ENCODE results near the gene FAM169A.
A peak's percentile ranks its signal among the peaks of the same experiment; 100 is the strongest.
"Not testable (repeated sequence)": the region's sequence is repeated elsewhere in the genome, so short reads cannot be mapped to it uniquely, and the experiment has no call there.

The FAM169A gene

DNA sequence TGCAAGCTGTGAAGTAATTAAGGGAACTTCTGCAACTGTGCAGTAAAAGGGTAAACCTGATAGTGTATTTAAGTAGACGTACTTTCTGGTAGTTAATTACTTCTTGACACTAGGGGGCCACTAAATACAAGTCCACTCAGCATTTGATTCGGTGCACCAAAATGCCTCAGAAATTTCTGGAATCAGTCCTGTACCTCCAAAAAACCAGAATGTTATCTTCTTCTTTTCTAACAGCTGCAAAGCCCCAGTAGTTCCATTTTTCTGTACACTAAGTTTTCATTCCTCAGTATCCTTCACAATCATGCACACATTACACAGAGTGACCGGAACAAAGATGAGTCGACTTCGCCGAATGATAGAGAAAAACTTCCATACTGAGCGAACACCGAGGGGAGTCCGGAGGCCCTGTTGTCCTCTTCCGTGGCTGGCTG lies 99.8 kb downstream of the FAM169A start:
- Histone ChIP-seq H3K27me3 (ENCODE audit: control insufficient read depth in 2 of 2, insufficient read depth in 2 of 2, low read length in 2 of 2) (no peaks in the 10 kb centered on the region), H3K9me3 (ENCODE audit: control insufficient read depth in 2 of 2, low read length in 2 of 2) (no peaks in the 10 kb centered on the region), H3K4me1 (ENCODE audit: control insufficient read depth in 2 of 2, insufficient read depth in 2 of 2, low read length in 2 of 2) (peaks cover 20 to 21% of the 10 kb centered on the region in 2 donors), H3K4me3 (ENCODE audit: low read length in 2 of 2) (peak overlapping the region; percentile 95 to 97), H3K27ac (ENCODE audit: low read depth in 2 of 2, low read length in 2 of 2) (peak overlapping the region; percentile 76 to 77), H3K9ac (ENCODE audit: low read depth in 1 of 2, low read length in 2 of 2) (peak overlapping the region; percentile 82 to 87), H3K36me3 (ENCODE audit: control insufficient read depth in 2 of 2, insufficient read depth in 2 of 2, low read length in 2 of 2) (peaks cover 15 to 26% of the 10 kb centered on the region in 2 donors)

DNA sequence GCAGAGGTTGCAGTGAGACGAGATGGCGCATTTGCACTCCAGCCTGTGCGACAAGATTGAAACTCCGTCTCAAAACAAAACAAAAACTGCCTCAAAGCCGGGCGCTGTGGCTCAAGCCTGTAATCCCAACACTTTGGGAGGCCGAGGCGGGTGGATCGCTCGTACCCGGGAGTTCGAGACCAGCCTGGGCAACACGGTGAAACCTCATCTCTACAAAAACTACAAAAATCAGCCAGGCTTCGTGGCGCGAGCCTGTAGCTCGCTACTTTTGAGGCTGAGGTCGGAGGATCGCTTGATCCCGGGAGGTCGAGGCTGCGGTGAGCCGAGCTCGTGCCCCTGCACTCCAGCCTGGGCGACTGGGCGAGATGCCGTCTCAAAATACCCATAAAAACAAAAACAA lies 100.3 kb downstream of the FAM169A start:
- no peak overlapping the region for H3K27ac ChIP-seq (ENCODE audit: low read depth in 2 of 2, low read length in 2 of 2)

DNA sequence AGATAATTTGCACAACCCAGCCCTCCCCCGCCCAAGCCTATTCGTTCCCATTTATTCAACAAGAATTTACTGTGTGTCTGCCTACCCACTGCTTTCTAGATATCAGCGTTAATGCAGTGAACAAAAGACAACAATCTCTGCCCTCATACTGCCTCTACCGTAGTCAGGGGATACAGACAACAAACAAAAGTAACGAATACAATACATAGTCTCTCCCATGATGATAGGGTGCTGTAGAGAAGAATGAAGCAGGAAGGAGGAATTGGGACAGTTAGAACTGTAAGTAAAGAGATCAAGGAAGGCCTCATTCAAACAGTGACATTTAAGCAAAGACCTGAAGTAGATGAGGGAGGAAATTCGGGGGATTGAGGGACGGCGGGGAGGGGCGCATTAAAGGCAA lies 101.0 kb downstream of the FAM169A start:
- peak overlapping the region in 1 of 2 donors; percentile 97 for H3K4me3 ChIP-seq (ENCODE audit: low read length in 2 of 2)

More for the DNA sequence above, 100.3 kb downstream of the FAM169A start:
- Histone ChIP-seq H3K4me1 (ENCODE audit: control insufficient read depth in 2 of 2, insufficient read depth in 2 of 2, low read length in 2 of 2) (peaks cover 20 to 21% of the 10 kb centered on the region in 2 donors), H3K9me3 (ENCODE audit: control insufficient read depth in 2 of 2, low read length in 2 of 2) (no peaks in the 10 kb centered on the region), H3K4me3 (ENCODE audit: low read length in 2 of 2) (peak overlapping the region; percentile 95 to 97), H3K27me3 (ENCODE audit: control insufficient read depth in 2 of 2, insufficient read depth in 2 of 2, low read length in 2 of 2) (no peaks in the 10 kb centered on the region), H3K9ac (ENCODE audit: low read depth in 1 of 2, low read length in 2 of 2) (peak overlapping the region; percentile 82 to 87), H3K36me3 (ENCODE audit: control insufficient read depth in 2 of 2, insufficient read depth in 2 of 2, low read length in 2 of 2) (peaks cover 18 to 25% of the 10 kb centered on the region in 2 donors)

DNA sequence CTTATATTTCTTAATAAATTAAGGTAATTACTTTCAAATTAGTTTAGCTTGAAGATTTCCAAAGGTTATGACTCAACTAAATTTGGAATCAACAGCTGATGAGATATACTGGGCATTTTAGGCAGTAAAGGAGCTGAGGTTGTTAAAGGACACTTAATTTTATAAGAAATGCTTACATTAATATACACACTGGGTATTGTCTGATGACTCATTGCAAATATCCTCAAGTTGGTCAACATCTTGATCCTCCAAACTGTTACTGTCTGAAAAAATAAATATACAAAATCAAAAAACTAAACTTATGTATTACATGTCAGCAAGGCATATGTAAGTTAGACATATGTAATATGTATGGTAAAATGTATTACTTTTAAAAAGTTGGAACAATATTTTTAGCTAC lies 102.7 kb downstream of the FAM169A start:
- peaks cover 15 to 22% of the 10 kb centered on the region in 2 donors for H3K36me3 ChIP-seq (ENCODE audit: control insufficient read depth in 2 of 2, insufficient read depth in 2 of 2, low read length in 2 of 2)
- H3K4me3 ChIP-seq (ENCODE audit: low read length in 2 of 2) = no peak overlapping the region
- H3K9me3 ChIP-seq (ENCODE audit: control insufficient read depth in 2 of 2, low read length in 2 of 2) = no peaks in the 10 kb centered on the region
- no peaks in the 10 kb centered on the region for H3K27me3 ChIP-seq (ENCODE audit: control insufficient read depth in 2 of 2, insufficient read depth in 2 of 2, low read length in 2 of 2)
- H3K4me1 ChIP-seq (ENCODE audit: control insufficient read depth in 2 of 2, insufficient read depth in 2 of 2, low read length in 2 of 2) = peaks cover 20 to 21% of the 10 kb centered on the region in 2 donors
- H3K27ac ChIP-seq (ENCODE audit: low read depth in 2 of 2, low read length in 2 of 2) = no peak overlapping the region
- H3K9ac ChIP-seq (ENCODE audit: low read depth in 1 of 2, low read length in 2 of 2) = no peak overlapping the region

More for the DNA sequence above, 101.0 kb downstream of the FAM169A start:
- Histone ChIP-seq H3K36me3 (ENCODE audit: control insufficient read depth in 2 of 2, insufficient read depth in 2 of 2, low read length in 2 of 2) (peaks cover 19 to 20% of the 10 kb centered on the region in 2 donors), H3K27ac (ENCODE audit: low read depth in 2 of 2, low read length in 2 of 2) (no peak overlapping the region), H3K9ac (ENCODE audit: low read depth in 1 of 2, low read length in 2 of 2) (no peak overlapping the region), H3K4me1 (ENCODE audit: control insufficient read depth in 2 of 2, insufficient read depth in 2 of 2, low read length in 2 of 2) (peaks cover 20 to 21% of the 10 kb centered on the region in 2 donors), H3K27me3 (ENCODE audit: control insufficient read depth in 2 of 2, insufficient read depth in 2 of 2, low read length in 2 of 2) (no peaks in the 10 kb centered on the region), H3K9me3 (ENCODE audit: control insufficient read depth in 2 of 2, low read length in 2 of 2) (no peaks in the 10 kb centered on the region)

DNA sequence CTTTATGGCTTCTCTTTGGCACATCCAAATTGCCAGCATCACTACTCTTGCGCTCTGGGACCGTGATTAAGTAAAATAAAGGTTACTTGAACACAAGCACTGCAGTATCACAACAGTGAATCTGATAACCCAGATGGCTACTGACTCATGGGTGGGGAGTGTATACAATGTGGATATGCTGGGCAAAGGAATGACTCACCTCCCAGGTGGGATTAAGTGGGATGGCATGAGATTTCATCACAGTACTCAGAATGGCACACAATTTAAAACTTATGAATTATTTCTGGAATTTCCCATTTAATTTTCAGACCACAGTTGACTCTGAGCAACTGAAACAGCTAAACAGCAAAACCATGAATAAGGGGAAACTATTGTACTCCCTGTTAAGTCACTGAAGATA lies 103.6 kb downstream of the FAM169A start:
- Histone ChIP-seq H3K36me3 (ENCODE audit: control insufficient read depth in 2 of 2, insufficient read depth in 2 of 2, low read length in 2 of 2) (peaks cover 20 to 26% of the 10 kb centered on the region in 2 donors), H3K4me3 (ENCODE audit: low read length in 2 of 2) (no peak overlapping the region), H3K9me3 (ENCODE audit: control insufficient read depth in 2 of 2, low read length in 2 of 2) (no peaks in the 10 kb centered on the region), H3K27me3 (ENCODE audit: control insufficient read depth in 2 of 2, insufficient read depth in 2 of 2, low read length in 2 of 2) (no peaks in the 10 kb centered on the region), H3K27ac (ENCODE audit: low read depth in 2 of 2, low read length in 2 of 2) (no peak overlapping the region), H3K4me1 (ENCODE audit: control insufficient read depth in 2 of 2, insufficient read depth in 2 of 2, low read length in 2 of 2) (peaks cover 13 to 15% of the 10 kb centered on the region in 2 donors), H3K9ac (ENCODE audit: low read depth in 1 of 2, low read length in 2 of 2) (no peak overlapping the region)

DNA sequence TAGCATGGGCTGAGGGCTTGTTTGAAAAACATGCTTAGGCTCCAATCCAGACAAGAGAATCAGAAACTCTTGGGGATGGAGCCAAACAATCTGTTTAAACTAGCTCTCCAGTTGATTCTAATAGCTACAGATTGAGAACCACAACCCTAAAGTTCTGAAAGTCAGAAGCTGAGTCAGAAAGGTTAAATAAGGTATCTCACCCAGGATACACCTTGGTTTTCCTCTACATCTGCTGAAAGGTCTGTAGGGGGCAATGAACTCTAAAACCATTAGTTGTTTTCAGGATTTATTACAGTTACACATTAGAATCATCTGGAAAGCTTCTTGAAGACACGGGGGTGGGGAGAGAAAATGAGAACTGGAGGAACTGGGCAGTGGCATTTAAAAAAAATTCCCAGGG lies 104.9 kb downstream of the FAM169A start:
- Histone ChIP-seq H3K36me3 (ENCODE audit: control insufficient read depth in 2 of 2, insufficient read depth in 2 of 2, low read length in 2 of 2) (peaks cover 30 to 34% of the 10 kb centered on the region in 2 donors), H3K4me1 (ENCODE audit: control insufficient read depth in 2 of 2, insufficient read depth in 2 of 2, low read length in 2 of 2) (peaks cover 12% of the 10 kb centered on the region in 2 donors), H3K9me3 (ENCODE audit: control insufficient read depth in 2 of 2, low read length in 2 of 2) (no peaks in the 10 kb centered on the region), H3K27me3 (ENCODE audit: control insufficient read depth in 2 of 2, insufficient read depth in 2 of 2, low read length in 2 of 2) (no peaks in the 10 kb centered on the region), H3K9ac (ENCODE audit: low read depth in 1 of 2, low read length in 2 of 2) (no peak overlapping the region), H3K27ac (ENCODE audit: low read depth in 2 of 2, low read length in 2 of 2) (no peak overlapping the region), H3K4me3 (ENCODE audit: low read length in 2 of 2) (no peak overlapping the region)

DNA sequence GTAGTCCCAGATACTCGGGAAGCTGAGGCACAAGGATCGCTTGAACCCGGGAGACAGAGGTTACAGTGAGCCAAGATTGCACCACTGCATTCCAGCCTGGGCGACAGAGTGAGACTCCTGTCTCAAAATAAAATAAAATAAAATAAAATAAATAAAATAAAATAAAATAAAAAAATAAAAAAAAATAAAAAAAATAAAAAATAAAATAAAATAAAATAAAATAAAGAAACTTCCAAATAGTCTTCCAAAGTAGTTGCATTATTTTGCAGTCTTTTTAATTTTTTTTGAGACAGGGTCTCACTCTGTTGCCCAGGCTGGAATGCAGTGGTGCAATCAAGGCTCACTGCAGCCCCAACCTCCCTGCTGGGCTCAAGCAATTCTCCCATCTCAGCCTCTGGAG lies 117.4 kb downstream of the FAM169A start:
- peaks cover 59 to 60% of the 10 kb centered on the region in 2 donors for H3K36me3 ChIP-seq (ENCODE audit: control insufficient read depth in 2 of 2, insufficient read depth in 2 of 2, low read length in 2 of 2)
- H3K27me3 ChIP-seq (ENCODE audit: control insufficient read depth in 2 of 2, insufficient read depth in 2 of 2, low read length in 2 of 2); H3K4me1 ChIP-seq (ENCODE audit: control insufficient read depth in 2 of 2, insufficient read depth in 2 of 2, low read length in 2 of 2); H3K27ac ChIP-seq (ENCODE audit: low read depth in 2 of 2, low read length in 2 of 2); H3K4me3 ChIP-seq (ENCODE audit: low read length in 2 of 2); H3K9ac ChIP-seq (ENCODE audit: low read depth in 1 of 2, low read length in 2 of 2); H3K9me3 ChIP-seq (ENCODE audit: control insufficient read depth in 2 of 2, low read length in 2 of 2): not testable (repeated sequence)

DNA sequence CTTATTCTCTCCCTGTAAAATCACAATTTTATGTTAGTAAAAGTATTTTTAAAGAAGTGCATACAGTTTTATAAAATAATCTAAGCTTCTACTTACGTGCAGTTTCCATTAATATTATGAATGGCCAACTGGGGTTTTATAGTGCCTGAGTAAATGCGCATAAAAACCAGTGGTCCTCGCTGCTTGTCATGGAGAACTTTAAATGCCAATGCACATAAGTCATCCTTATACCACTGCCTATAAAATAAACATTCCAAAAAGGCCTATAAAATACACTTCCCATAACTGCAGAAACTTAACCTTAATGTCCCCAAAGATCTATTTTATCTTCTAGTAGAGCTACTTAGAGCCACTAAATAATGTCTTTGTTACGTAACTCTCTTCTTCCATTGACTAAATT lies 127.8 kb downstream of the FAM169A start:
- H3K4me1 ChIP-seq (ENCODE audit: control insufficient read depth in 2 of 2, insufficient read depth in 2 of 2, low read length in 2 of 2) = no peaks in the 10 kb centered on the region
- no peaks in the 10 kb centered on the region for H3K9me3 ChIP-seq (ENCODE audit: control insufficient read depth in 2 of 2, low read length in 2 of 2)
- peaks cover 48 to 50% of the 10 kb centered on the region in 2 donors for H3K36me3 ChIP-seq (ENCODE audit: control insufficient read depth in 2 of 2, insufficient read depth in 2 of 2, low read length in 2 of 2)

DNA sequence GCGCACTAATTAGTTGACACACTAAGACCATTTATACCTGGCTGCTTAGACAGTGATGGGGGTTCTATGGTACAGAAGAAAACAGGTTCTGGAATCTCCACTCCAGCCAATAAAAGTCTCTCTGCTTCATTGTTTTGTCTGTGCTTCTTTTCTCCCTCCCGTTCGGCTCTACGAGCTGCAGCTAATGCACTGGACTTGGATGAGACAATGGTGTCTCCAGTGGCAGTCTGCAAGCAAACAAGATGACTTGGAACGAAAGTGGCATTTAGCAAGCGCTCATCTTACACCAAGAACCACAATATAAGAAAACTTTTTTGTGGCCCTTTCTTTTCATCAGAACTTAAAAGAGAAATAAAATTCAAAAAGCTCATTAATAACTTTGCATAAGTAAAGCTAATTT lies 129.4 kb downstream of the FAM169A start:
- H3K4me1 ChIP-seq (ENCODE audit: control insufficient read depth in 2 of 2, insufficient read depth in 2 of 2, low read length in 2 of 2) = no peaks in the 10 kb centered on the region
- H3K36me3 ChIP-seq (ENCODE audit: control insufficient read depth in 2 of 2, insufficient read depth in 2 of 2, low read length in 2 of 2) = peaks cover 45 to 52% of the 10 kb centered on the region in 2 donors

More for the DNA sequence above, 127.8 kb downstream of the FAM169A start:
- Histone ChIP-seq H3K4me3 (ENCODE audit: low read length in 2 of 2) (no peak overlapping the region), H3K9ac (ENCODE audit: low read depth in 1 of 2, low read length in 2 of 2) (no peak overlapping the region), H3K27ac (ENCODE audit: low read depth in 2 of 2, low read length in 2 of 2) (no peak overlapping the region), H3K27me3 (ENCODE audit: control insufficient read depth in 2 of 2, insufficient read depth in 2 of 2, low read length in 2 of 2) (no peaks in the 10 kb centered on the region)

More for the DNA sequence above, 129.4 kb downstream of the FAM169A start:
- Histone ChIP-seq H3K9ac (ENCODE audit: low read depth in 1 of 2, low read length in 2 of 2) (no peak overlapping the region), H3K9me3 (ENCODE audit: control insufficient read depth in 2 of 2, low read length in 2 of 2) (no peaks in the 10 kb centered on the region), H3K27ac (ENCODE audit: low read depth in 2 of 2, low read length in 2 of 2) (no peak overlapping the region), H3K27me3 (ENCODE audit: control insufficient read depth in 2 of 2, insufficient read depth in 2 of 2, low read length in 2 of 2) (no peaks in the 10 kb centered on the region), H3K4me3 (ENCODE audit: low read length in 2 of 2) (no peak overlapping the region)

Data from mucosa of rectum (tissue), 2 donors.